HG02852 (cell line): Measurements from ENCODE around the gene HRH1.
"Not testable (repeated sequence)": the region's sequence is repeated elsewhere in the genome, so short reads cannot be mapped to it uniquely, and the experiment has no call there.

Experiments used
- ATAC-seq: cut with Tn5 transposase; IDR thresholded peaks from one replicate; pipeline ENCODE4 v1.9.1; 2021; ENCODE audit warnings: mild to moderate bottlenecking, moderate library complexity; ENCODE audit not compliant: unreplicated experiment

Gene HRH1

GRCh38 chr3:11154036-11154952 lies at the start of gene HRH1:
Gene HRH1 (plus strand): TSS chr3:11154493. CDS start chr3:11259038, 104,545 bp downstream.
- no peak for ATAC-seq

- not testable (repeated sequence) for ATAC-seq
Measured at GRCh38 chr3:11113316-11113715, 41.0 kb upstream of the HRH1 start.

- ATAC-seq: no peak
Measured at GRCh38 chr3:11115548-11115947, 38.7 kb upstream of the HRH1 start.

- ATAC-seq: no peak
Measured at GRCh38 chr3:11116336-11117059, 37.8 kb upstream of the HRH1 start.

GRCh38 chr3:11117591-11117990 lies 36.7 kb upstream of the HRH1 start:
- no peak for ATAC-seq

- no peak for ATAC-seq
Measured at GRCh38 chr3:11118181-11118682, 36.1 kb upstream of the HRH1 start.

GRCh38 chr3:11120091-11120805 lies 34.0 kb upstream of the HRH1 start:
- no peak for ATAC-seq

- no peak for ATAC-seq
Measured at GRCh38 chr3:11126653-11127052, 27.6 kb upstream of the HRH1 start.

GRCh38 chr3:11128682-11129632 lies 25.3 kb upstream of the HRH1 start:
- ATAC-seq: no peak

GRCh38 chr3:11130385-11130784 lies 23.9 kb upstream of the HRH1 start:
- no peak for ATAC-seq

- ATAC-seq: no peak
Measured at GRCh38 chr3:11131371-11131770, 22.9 kb upstream of the HRH1 start.

GRCh38 chr3:11131886-11132285 lies 22.4 kb upstream of the HRH1 start:
- not testable (repeated sequence) for ATAC-seq

GRCh38 chr3:11132861-11133260 lies 21.4 kb upstream of the HRH1 start:
- no peak for ATAC-seq

GRCh38 chr3:11134794-11135193 lies 19.5 kb upstream of the HRH1 start:
- ATAC-seq: no peak

GRCh38 chr3:11136116-11136515 lies 18.2 kb upstream of the HRH1 start:
- ATAC-seq: no peak

GRCh38 chr3:11136830-11137626 lies 17.3 kb upstream of the HRH1 start:
- ATAC-seq: no peak

- ATAC-seq: no peak
Measured at GRCh38 chr3:11137627-11137959, 16.7 kb upstream of the HRH1 start.

GRCh38 chr3:11138371-11138770 lies 15.9 kb upstream of the HRH1 start:
- ATAC-seq: no peak

- ATAC-seq: peak; percentile 84
Measured at GRCh38 chr3:11140030-11140712, 14.1 kb upstream of the HRH1 start.
